Measurements from ENCODE around the gene DNAH2. TPM values are rescaled to one million over a fixed set of nuclear protein-coding genes. Genes with fewer than 3 reads are reported as not detected.

The DNAH2 gene
- total and polyA plus RNA-seq, 2 of the 13 experiments (the other 11 are each of a cell fraction or from before 2014, with no cell fraction given): not detected

DNA sequence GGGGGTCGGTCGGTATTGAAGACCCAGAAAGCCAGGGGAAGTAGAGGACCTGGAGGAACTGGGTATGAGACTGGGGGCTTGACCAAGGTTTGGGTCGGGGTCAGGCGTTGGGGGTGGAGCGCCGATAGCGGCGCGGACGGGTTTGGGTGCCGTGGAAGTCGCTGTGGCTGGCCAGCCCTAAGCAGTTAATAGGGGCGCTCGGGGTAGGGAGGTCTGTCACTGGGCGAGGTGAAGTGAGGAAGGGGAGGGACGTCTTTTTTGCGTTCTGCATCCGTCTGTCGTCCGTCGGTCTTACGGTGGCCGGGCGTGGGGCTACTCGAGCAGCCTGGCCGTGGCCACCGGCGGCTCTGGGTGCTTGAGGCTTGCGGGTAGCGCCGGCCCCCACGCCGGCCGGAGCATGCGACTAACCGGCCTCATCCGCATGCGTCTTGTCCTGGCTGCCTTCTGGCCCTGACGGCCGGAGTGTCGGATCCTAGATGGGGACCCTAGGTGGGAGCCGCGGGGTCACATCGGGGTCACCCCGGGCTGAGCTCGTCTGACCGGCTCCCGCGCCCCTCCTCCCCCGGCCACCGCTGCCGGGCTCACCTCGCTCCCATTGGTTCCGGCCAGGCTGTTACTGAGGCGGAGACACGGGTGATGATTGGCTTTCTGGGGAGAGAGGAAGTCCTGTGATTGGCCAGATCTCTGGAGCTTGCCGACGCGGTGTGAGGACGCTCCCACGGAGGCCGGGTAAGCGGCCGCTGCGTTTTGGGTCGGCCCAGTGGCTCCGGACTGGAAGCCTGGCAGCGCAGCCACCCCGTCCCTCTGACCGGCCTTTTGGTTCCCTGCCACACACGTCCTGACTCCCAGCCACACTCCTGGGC lies 127.0 kb downstream of the DNAH2 start (continued):
- TF ChIP-seq ZNF589 (CRISPR knock-in tag; conservative IDR thresholded peaks at IDR 0.05) (no peak; the same call in 1 of the 2 replicates), MYNN (CRISPR knock-in tag; IDR thresholded peaks at IDR 0.05; ENCODE audit: low read depth) (no peak), HOXA7 (CRISPR knock-in tag; IDR thresholded peaks at IDR 0.05) (no peak), ZBTB7A (CRISPR knock-in tag; IDR thresholded peaks at IDR 0.05) (no peak), MLLT10 (CRISPR knock-in tag; IDR thresholded peaks at IDR 0.05) (no peak), ZNF766 (CRISPR knock-in tag; IDR thresholded peaks at IDR 0.05; ENCODE audit: borderline replicate concordance) (no peak), KLF15 (CRISPR knock-in tag; IDR thresholded peaks at IDR 0.05; ENCODE audit: borderline replicate concordance) (no peak), RFX1 (IDR thresholded peaks at IDR 0.05) (no peak), BRCA1 (CRISPR knock-in tag; IDR thresholded peaks at IDR 0.05) (no peak), ZNF747 (CRISPR knock-in tag; IDR thresholded peaks at IDR 0.05; ENCODE audit: borderline replicate concordance) (no peak), PTBP1 (IDR thresholded peaks at IDR 0.05; ENCODE audit: low read depth, low read length, poor library complexity, severe bottlenecking) (no peak), ZNF180 (CRISPR knock-in tag; IDR thresholded peaks at IDR 0.05; ENCODE audit: borderline replicate concordance, low read depth) (no peak), ZHX2 (IDR thresholded peaks at IDR 0.05; ENCODE audit: low read depth) (no peak), ZHX2 (CRISPR knock-in tag; IDR thresholded peaks at IDR 0.05; ENCODE audit: borderline replicate concordance) (no peak), NONO (IDR thresholded peaks at IDR 0.05) (no peak), NONO (CRISPR knock-in tag; conservative IDR thresholded peaks at IDR 0.05) (no peak), ZNF33A (CRISPR knock-in tag; IDR thresholded peaks at IDR 0.05; ENCODE audit: borderline replicate concordance) (0 out of 2 replicates have a peak, but pooled peaks have one; percentile 28), YEATS2 (CRISPR knock-in tag; IDR thresholded peaks at IDR 0.05; ENCODE audit: borderline replicate concordance) (no peak; the same call in 1 of the 2 replicates), MEIS2 (CRISPR knock-in tag; IDR thresholded peaks at IDR 0.05) (no peak)
- TF ChIP-seq, protein P1, sequence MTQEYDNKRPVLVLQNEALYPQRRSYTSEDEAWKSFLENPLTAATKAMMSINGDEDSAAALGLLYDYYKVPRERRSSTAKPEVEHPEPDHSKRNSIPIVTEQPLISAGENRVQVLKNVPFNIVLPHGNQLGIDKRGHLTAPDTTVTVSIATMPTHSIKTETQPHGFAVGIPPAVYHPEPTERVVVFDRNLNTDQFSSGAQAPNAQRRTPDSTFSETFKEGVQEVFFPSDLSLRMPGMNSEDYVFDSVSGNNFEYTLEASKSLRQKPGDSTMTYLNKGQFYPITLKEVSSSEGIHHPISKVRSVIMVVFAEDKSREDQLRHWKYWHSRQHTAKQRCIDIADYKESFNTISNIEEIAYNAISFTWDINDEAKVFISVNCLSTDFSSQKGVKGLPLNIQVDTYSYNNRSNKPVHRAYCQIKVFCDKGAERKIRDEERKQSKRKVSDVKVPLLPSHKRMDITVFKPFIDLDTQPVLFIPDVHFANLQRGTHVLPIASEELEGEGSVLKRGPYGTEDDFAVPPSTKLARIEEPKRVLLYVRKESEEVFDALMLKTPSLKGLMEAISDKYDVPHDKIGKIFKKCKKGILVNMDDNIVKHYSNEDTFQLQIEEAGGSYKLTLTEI (CRISPR knock-in tag; conservative IDR thresholded peaks at IDR 0.05): no peak
- TF ChIP-seq, protein P2, sequence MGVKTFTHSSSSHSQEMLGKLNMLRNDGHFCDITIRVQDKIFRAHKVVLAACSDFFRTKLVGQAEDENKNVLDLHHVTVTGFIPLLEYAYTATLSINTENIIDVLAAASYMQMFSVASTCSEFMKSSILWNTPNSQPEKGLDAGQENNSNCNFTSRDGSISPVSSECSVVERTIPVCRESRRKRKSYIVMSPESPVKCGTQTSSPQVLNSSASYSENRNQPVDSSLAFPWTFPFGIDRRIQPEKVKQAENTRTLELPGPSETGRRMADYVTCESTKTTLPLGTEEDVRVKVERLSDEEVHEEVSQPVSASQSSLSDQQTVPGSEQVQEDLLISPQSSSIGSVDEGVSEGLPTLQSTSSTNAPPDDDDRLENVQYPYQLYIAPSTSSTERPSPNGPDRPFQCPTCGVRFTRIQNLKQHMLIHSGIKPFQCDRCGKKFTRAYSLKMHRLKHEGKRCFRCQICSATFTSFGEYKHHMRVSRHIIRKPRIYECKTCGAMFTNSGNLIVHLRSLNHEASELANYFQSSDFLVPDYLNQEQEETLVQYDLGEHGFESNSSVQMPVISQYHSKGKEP (CRISPR knock-in tag; IDR thresholded peaks at IDR 0.05): no peak
